G401.6 (cell line): ENCODE measurements around the gene ANXA4.

ENCODE experiments used
- FAIRE-seq: peaks from 2 replicates; lab custom pipeline; 2012; peaks lifted over from hg19 to GRCh38; lab: Jason Lieb, UNC

ANXA4 gene

GRCh38 chr2:69847068-69847828 is 105.3 kb downstream of the ANXA4 start:
- no peak for FAIRE-seq

DNA sequence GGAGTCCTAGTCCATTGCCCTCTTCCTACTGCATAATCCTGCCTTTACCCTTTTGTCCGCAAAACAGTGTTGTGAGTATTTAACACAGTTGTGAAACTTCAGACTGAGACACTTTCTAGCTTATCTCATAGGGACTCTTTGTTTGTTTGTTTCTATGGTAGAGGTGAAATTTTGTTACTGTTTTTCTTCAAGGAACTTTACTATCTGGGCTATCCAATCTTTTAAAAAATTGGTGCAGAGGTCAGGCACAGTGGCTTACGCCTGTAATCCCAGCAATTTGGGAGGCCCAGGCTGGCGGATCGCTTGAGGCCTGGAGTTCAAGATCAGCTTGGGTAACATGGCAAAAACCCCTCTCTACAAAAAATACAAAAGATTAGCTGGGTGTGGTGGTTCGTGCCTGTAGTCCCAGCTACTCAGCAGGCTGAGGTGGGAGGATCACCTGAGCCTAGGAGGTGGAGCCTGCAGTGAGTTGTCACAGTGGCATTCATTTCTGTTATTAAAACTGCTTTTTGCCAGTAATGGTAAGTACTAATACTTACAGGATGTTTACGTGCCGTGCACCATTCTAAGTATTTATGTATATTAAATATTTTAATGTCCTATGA is 106.4 kb downstream of the ANXA4 start:
- no peak for FAIRE-seq

DNA sequence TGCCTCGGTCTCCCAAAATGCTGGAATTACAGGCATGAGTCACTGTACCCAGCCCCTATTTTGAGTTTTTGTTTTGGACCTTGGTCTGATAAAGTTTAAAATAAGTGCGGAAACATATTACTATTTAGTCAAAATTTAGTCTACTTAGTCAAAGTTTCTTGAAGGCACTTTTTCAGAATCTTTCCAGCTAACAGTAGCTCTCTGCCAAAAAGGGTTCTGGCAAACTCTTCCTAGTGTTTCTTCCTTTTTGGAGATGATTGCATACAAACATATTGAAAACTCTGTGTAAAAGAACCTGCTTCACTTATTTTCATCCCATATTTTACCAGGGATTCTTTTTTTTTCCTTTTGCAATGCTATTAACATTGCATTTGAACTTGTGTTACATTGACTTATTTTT is 116.3 kb downstream of the ANXA4 start:
- no peak for FAIRE-seq

DNA sequence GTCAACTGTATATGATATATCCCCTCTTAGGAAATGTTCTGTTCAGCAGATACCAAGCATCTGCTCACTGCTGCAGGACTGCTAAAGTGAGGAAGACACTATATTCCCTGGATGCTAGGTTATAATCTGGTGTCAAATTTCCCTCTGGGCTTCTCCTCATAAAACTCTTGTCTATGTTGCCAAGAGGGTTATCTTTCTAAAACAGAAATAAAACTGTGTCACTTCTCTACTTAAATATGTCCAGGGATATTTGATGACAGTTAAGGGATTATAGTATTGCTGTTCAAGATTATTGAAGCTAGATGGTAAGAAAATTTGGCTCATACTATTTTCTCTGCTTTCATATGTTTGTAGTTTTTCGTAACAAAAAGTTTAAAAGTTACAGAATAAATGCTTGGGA is 121.4 kb downstream of the ANXA4 start:
- no peak for FAIRE-seq
